H9 (cell line): ENCODE data around the gene MT1M. TPM values are rescaled to one million over a fixed set of nuclear protein-coding genes. Genes with fewer than 3 reads are reported as not detected.

ENCODE experiments used
- DNase-seq: peaks from one replicate; pipeline ENCODE4 v3.0.0-alpha.2; 2017
- H2AFZ ChIP-seq: one replicate; pipeline ENCODE4 v1.6.1; 2013; ENCODE audit warnings: mild to moderate bottlenecking, low read length, control low read depth, moderate library complexity
- H2AK5ac ChIP-seq: 2 replicates; pipeline ENCODE4 v1.6.1; 2013; ENCODE audit warnings: low read length, control low read depth, mixed read lengths; ENCODE audit not compliant: insufficient read length
- H2BK120ac ChIP-seq: one replicate; pipeline ENCODE4 v1.6.1; 2013; ENCODE audit warnings: low read depth, mild to moderate bottlenecking, low read length, control low read depth, inconsistent platforms; ENCODE audit not compliant: poor library complexity, severe bottlenecking
- H2BK12ac ChIP-seq: 2 replicates; pipeline ENCODE4 v1.6.1; 2013; ENCODE audit warnings: low read length, control low read depth, mixed read lengths, low read depth; ENCODE audit not compliant: insufficient read length
- H2BK15ac ChIP-seq: 2 replicates; pipeline ENCODE4 v1.6.1; 2013; ENCODE audit warnings: low read depth, low read length, control low read depth
- H2BK20ac ChIP-seq: one replicate; pipeline ENCODE4 v1.6.1; 2013; ENCODE audit warnings: low read depth, mild to moderate bottlenecking, low read length, control low read depth, inconsistent platforms; ENCODE audit not compliant: poor library complexity, severe bottlenecking
- H2BK5ac ChIP-seq: 2 replicates; pipeline ENCODE4 v1.6.1; 2013; ENCODE audit warnings: low read length, control low read depth, mixed read lengths; ENCODE audit not compliant: insufficient read length
- H3K14ac ChIP-seq: 2 replicates; pipeline ENCODE4 v1.6.1; 2013; ENCODE audit warnings: low read length, control low read depth; ENCODE audit not compliant: insufficient read depth
- H3K18ac ChIP-seq: 2 replicates; pipeline ENCODE4 v1.6.1; 2013; ENCODE audit warnings: low read depth, mild to moderate bottlenecking, mixed read lengths, low read length, control low read depth; ENCODE audit not compliant: insufficient read length
- H3K23ac ChIP-seq: 2 replicates; pipeline ENCODE4 v1.6.1; 2013; ENCODE audit warnings: low read length, control low read depth, mixed read lengths, low read depth; ENCODE audit not compliant: insufficient read length
- H3K23me2 ChIP-seq: 2 replicates; pipeline ENCODE4 v1.6.1; 2013; ENCODE audit warnings: low read depth, mild to moderate bottlenecking, mixed read lengths, low read length, control low read depth; ENCODE audit not compliant: insufficient read length, poor library complexity, severe bottlenecking
- H3K27ac ChIP-seq: 2 replicates; pipeline ENCODE4 v1.5.1; 2013; ENCODE audit warnings: low read length, control low read depth, mixed read lengths, low read depth; ENCODE audit not compliant: insufficient read length
- H3K27me3 ChIP-seq: 2 replicates; pipeline ENCODE4 v1.6.1; 2013; ENCODE audit warnings: low read length, control low read depth, inconsistent platforms; ENCODE audit not compliant: insufficient read depth
- H3K4ac ChIP-seq: 2 replicates; pipeline ENCODE4 v1.6.1; 2013; ENCODE audit warnings: low read depth, mild to moderate bottlenecking, control low read depth, inconsistent platforms, low read length, moderate library complexity
- H3K4me1 ChIP-seq: 2 replicates; pipeline ENCODE4 v1.6.1; 2013; ENCODE audit warnings: low read length, control low read depth, inconsistent platforms; ENCODE audit not compliant: insufficient read depth
- H3K4me2 ChIP-seq: 2 replicates; pipeline ENCODE4 v1.6.1; 2013; ENCODE audit warnings: low read length, control low read depth, mixed read lengths; ENCODE audit not compliant: insufficient read length, insufficient read depth
- H3K56ac ChIP-seq: 2 replicates; pipeline ENCODE4 v1.6.1; 2013; ENCODE audit warnings: low read depth, mild to moderate bottlenecking, mixed read lengths, low read length, control low read depth; ENCODE audit not compliant: insufficient read length
- H3K79me1 ChIP-seq: 2 replicates; pipeline ENCODE4 v1.6.1; 2013; ENCODE audit warnings: low read depth, mild to moderate bottlenecking, moderate library complexity, low read length, control low read depth, inconsistent platforms; ENCODE audit not compliant: insufficient read depth, poor library complexity, severe bottlenecking
- H3K79me2 ChIP-seq: 2 replicates; pipeline ENCODE4 v1.6.1; 2013; ENCODE audit warnings: low read length, control low read depth, inconsistent platforms; ENCODE audit not compliant: insufficient read depth
- H3K9ac ChIP-seq: 2 replicates; pipeline ENCODE4 v1.6.1; 2013; ENCODE audit warnings: low read length, control low read depth, mixed read lengths; ENCODE audit not compliant: insufficient read length; ENCODE audit errors: extremely low read depth
- H3K9me3 ChIP-seq: one replicate; pipeline ENCODE4 v1.6.1; 2013; ENCODE audit warnings: low read depth, low read length, inconsistent platforms; ENCODE audit not compliant: control insufficient read depth
- H3T11ph ChIP-seq: one replicate; pipeline ENCODE4 v1.6.1; 2013; ENCODE audit warnings: mild to moderate bottlenecking, low read length, control low read depth, inconsistent platforms
- H4K20me1 ChIP-seq: one replicate; pipeline ENCODE4 v1.6.1; 2013; ENCODE audit not compliant: control insufficient read depth, insufficient read length, insufficient read depth
- H4K5ac ChIP-seq: 2 replicates; pipeline ENCODE4 v1.6.1; 2013; ENCODE audit warnings: low read depth, mild to moderate bottlenecking, mixed read lengths, low read length, control low read depth; ENCODE audit not compliant: insufficient read length
- H4K8ac ChIP-seq: replicated peaks from 2 replicates; pipeline ENCODE4 v1.6.1; 2013; ENCODE audit warnings: low read length, control low read depth, mixed read lengths, low read depth; ENCODE audit not compliant: insufficient read length
- H4K91ac ChIP-seq: 2 replicates; pipeline ENCODE4 v1.6.1; 2013; ENCODE audit warnings: low read depth, mild to moderate bottlenecking, moderate library complexity, mixed read lengths, low read length, control low read depth; ENCODE audit not compliant: insufficient read length
- H3K27ac Mint-ChIP-seq, 3 experiments: 2 replicates in 2 of 3; 3 replicates in 1 of 3; pipeline ENCODE4 v1.8.0; 2020 to 2021; ENCODE audit warnings: mixed read lengths in 3 of 3, mild to moderate bottlenecking in 1 of 3, moderate library complexity in 1 of 3
- H3K27me3 Mint-ChIP-seq: 2 replicates; pipeline ENCODE4 v1.8.0; 2021; ENCODE audit warnings: low read depth, mild to moderate bottlenecking, moderate library complexity, mixed read lengths
- H3K36me3 Mint-ChIP-seq, 3 experiments: 2 replicates in 2 of 3; 3 replicates in 1 of 3; pipeline ENCODE4 v1.8.0; 2020 to 2021; ENCODE audit warnings: low read depth in 3 of 3, mixed read lengths in 3 of 3; ENCODE audit not compliant: insufficient read depth in 1 of 3
- H3K4me1 Mint-ChIP-seq, 2 experiments: 2 replicates each; pipeline ENCODE4 v1.8.0; 2020; ENCODE audit warnings: mixed read lengths in 2 of 2
- H3K4me3 Mint-ChIP-seq, 2 experiments: 2 replicates in 1 of 2; 3 replicates in 1 of 2; pipeline ENCODE4 v1.8.0; 2020 to 2021; ENCODE audit warnings: mild to moderate bottlenecking in 2 of 2, mixed read lengths in 2 of 2, moderate library complexity in 1 of 2
- H3K9me3 Mint-ChIP-seq, 2 experiments: 2 replicates in 1 of 2; 3 replicates in 1 of 2; pipeline ENCODE4 v1.8.0; 2020; ENCODE audit warnings: mild to moderate bottlenecking in 2 of 2, mixed read lengths in 2 of 2, moderate library complexity in 1 of 2
- WGBS: extraction: QIAGEN DNeasy Blood & Tissue Kit; methylation state at CpG from one replicate; pipeline ENCODE4 v1.1.7; 2013; ENCODE audit warnings: missing lambda C conversion rate, low lambda C conversion rate, mixed read lengths; ENCODE audit not compliant: insufficient read length; ENCODE audit errors: extremely low coverage; 5-methylcytosine and 5-hydroxymethylcytosine counted together
- total RNA-seq: library from RNA; stranded (reverse); gene quantifications from 2 replicates; pipeline ENCODE4 v1.2.1, GENCODE V29; 2021
- TF ChIP-seq, protein P1 (sequence below): fragments of 200-600 bp; sonication (generic); conservative IDR thresholded peaks from 3 replicates; pipeline ENCODE4 v1.8.0; 2021; ENCODE audit warnings: antibody characterized with exemption, mild to moderate bottlenecking

MT1M gene
- total RNA-seq, 1 experiment from 2014 or later: 1.4 TPM

DNA sequence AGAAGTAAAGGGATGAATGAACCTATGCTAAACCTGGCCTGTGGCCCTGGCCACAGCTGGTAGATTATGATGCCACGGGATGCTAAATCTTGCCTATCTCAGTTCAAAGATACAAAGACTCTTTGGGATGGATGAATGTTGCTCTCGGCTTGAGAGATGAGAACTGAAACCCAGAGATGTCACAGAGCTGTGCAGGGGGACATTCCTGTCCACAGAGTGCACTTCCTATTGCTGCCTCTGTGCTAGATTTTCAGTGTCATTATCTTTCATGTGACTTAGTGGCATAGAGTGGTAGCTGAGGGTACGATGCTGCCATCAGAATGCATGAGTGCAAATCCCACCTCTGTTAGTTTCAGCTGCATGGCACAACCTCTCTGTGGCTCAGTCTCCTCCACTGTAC lies 2.3 kb upstream of the MT1M start:
- H3K27ac Mint-ChIP-seq: no peak overlapping the region
- TF ChIP-seq, protein P1, sequence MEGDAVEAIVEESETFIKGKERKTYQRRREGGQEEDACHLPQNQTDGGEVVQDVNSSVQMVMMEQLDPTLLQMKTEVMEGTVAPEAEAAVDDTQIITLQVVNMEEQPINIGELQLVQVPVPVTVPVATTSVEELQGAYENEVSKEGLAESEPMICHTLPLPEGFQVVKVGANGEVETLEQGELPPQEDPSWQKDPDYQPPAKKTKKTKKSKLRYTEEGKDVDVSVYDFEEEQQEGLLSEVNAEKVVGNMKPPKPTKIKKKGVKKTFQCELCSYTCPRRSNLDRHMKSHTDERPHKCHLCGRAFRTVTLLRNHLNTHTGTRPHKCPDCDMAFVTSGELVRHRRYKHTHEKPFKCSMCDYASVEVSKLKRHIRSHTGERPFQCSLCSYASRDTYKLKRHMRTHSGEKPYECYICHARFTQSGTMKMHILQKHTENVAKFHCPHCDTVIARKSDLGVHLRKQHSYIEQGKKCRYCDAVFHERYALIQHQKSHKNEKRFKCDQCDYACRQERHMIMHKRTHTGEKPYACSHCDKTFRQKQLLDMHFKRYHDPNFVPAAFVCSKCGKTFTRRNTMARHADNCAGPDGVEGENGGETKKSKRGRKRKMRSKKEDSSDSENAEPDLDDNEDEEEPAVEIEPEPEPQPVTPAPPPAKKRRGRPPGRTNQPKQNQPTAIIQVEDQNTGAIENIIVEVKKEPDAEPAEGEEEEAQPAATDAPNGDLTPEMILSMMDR: no peak

More for the DNA sequence above, 2.3 kb upstream of the MT1M start:
- Histone ChIP-seq H3K79me2 (no peaks in the 10 kb centered on the region), H3K14ac (no peak overlapping the region), H4K91ac (no peak overlapping the region), H3K4ac (no peak overlapping the region), H2BK15ac (no peak overlapping the region), H2BK5ac (no peak overlapping the region), H2AFZ (no peak overlapping the region), H4K20me1 (no peaks in the 10 kb centered on the region), H3K23me2 (peaks cover 13% of the 10 kb centered on the region), H4K8ac (no peak overlapping the region), H2BK120ac (no peak overlapping the region), H3K18ac (no peak overlapping the region), H3K9me3 (no peaks in the 10 kb centered on the region), H3K79me1 (no peaks in the 10 kb centered on the region), H2AK5ac (no peak overlapping the region), H3K4me2 (no peak overlapping the region), H4K5ac (no peak overlapping the region), H3K56ac (no peak overlapping the region), H2BK12ac (no peak overlapping the region), H3K27me3 (peaks cover 87% of the 10 kb centered on the region), H2BK20ac (no peak overlapping the region), H3K9ac (no peak overlapping the region), H3T11ph (no peak overlapping the region), H3K27ac (no peak overlapping the region), H3K4me1 (no peaks in the 10 kb centered on the region; the same call in 1 of the 2 replicates), H3K23ac (no peak overlapping the region)
- H3K27me3 Mint-ChIP-seq: peaks cover 98% of the 10 kb centered on the region
- H3K9me3 Mint-ChIP-seq: peaks cover 0 to 12% of the 10 kb centered on the region in 2 experiments; a peak in 2 of 5 replicates
- H3K4me1 Mint-ChIP-seq: peaks cover 25 to 33% of the 10 kb centered on the region in 2 experiments
- H3K4me3 Mint-ChIP-seq: no peak overlapping the region
- DNase-seq: no peak
- no peaks in the 10 kb centered on the region for H3K36me3 Mint-ChIP-seq
- no CpG with 5 or more reads among the region's 3 CpGs for WGBS
